ENCODE measurements around the gene NTM.

NTM gene

GRCh38 chr11:132125988-132126871, 755.8 kb downstream of the NTM start:
- no peak overlapping the region for H3K4me2 ChIP-seq (ENCODE audit: low read length)
- no peak overlapping the region for H3K27ac ChIP-seq (ENCODE audit: low read depth, low read length)
- no peaks in the 10 kb centered on the region for H3K79me2 ChIP-seq (ENCODE audit: control insufficient read depth, low read length)

GRCh38 chr11:132126973-132127899, 756.8 kb downstream of the NTM start:
- Histone ChIP-seq H4K20me1 (ENCODE audit: control insufficient read depth, insufficient read depth, low read depth, low read length) (no peaks in the 10 kb centered on the region), H3K27ac (ENCODE audit: low read depth, low read length) (no peak overlapping the region), H3K4me2 (ENCODE audit: low read length) (no peak overlapping the region), H3K9me2 (replicated peaks; ENCODE audit: control insufficient read depth, low read length) (no peaks in the 10 kb centered on the region), H3K36me3 (ENCODE audit: control insufficient read depth, low read length) (no peaks in the 10 kb centered on the region), H3K79me2 (ENCODE audit: control insufficient read depth, low read length) (no peaks in the 10 kb centered on the region), H3K4me3 (ENCODE audit: low read length) (no peak overlapping the region), H3K27me3 (ENCODE audit: control insufficient read depth, low read length) (no peaks in the 10 kb centered on the region), H3F3A (ENCODE audit: control insufficient read depth, insufficient read depth) (no peaks in the 10 kb centered on the region), H3K4me1 (ENCODE audit: control insufficient read depth, low read length) (no peaks in the 10 kb centered on the region), H3K9me3 (ENCODE audit: control insufficient read depth, insufficient read depth, low read length) (peaks cover 6% of the 10 kb centered on the region; the same call in 1 of the 2 replicates)
- no peak for TF ChIP-seq EZH2phosphoT487 (IDR thresholded peaks at IDR 0.05; ENCODE audit: borderline replicate concordance, low read length)
- peak; percentile 16 for TF ChIP-seq CTCF (IDR thresholded peaks at IDR 0.05; ENCODE audit: low read depth, low read length, poor library complexity, severe bottlenecking)

More at GRCh38 chr11:132125988-132126871, 755.8 kb downstream of the NTM start:
- Histone ChIP-seq H3K9me3 (ENCODE audit: control insufficient read depth, insufficient read depth, low read length) (peaks cover 6% of the 10 kb centered on the region; the same call in 1 of the 2 replicates), H3F3A (ENCODE audit: control insufficient read depth, insufficient read depth) (no peaks in the 10 kb centered on the region), H3K36me3 (ENCODE audit: control insufficient read depth, low read length) (no peaks in the 10 kb centered on the region), H3K4me3 (ENCODE audit: low read length) (no peak overlapping the region), H3K4me1 (ENCODE audit: control insufficient read depth, low read length) (no peaks in the 10 kb centered on the region), H4K20me1 (ENCODE audit: control insufficient read depth, insufficient read depth, low read depth, low read length) (no peaks in the 10 kb centered on the region), H3K27me3 (ENCODE audit: control insufficient read depth, low read length) (no peaks in the 10 kb centered on the region), H3K9me2 (replicated peaks; ENCODE audit: control insufficient read depth, low read length) (no peaks in the 10 kb centered on the region)
- TF ChIP-seq CTCF (IDR thresholded peaks at IDR 0.05; ENCODE audit: low read depth, low read length, poor library complexity, severe bottlenecking) (no peak), EZH2phosphoT487 (IDR thresholded peaks at IDR 0.05; ENCODE audit: borderline replicate concordance, low read length) (no peak)

GRCh38 chr11:132127900-132128288, 757.5 kb downstream of the NTM start:
- H3F3A ChIP-seq (ENCODE audit: control insufficient read depth, insufficient read depth) = no peaks in the 10 kb centered on the region
- no peak overlapping the region for H3K4me3 ChIP-seq (ENCODE audit: low read length)
- no peaks in the 10 kb centered on the region for H3K27me3 ChIP-seq (ENCODE audit: control insufficient read depth, low read length)
- TF ChIP-seq EZH2phosphoT487 (IDR thresholded peaks at IDR 0.05; ENCODE audit: borderline replicate concordance, low read length) (no peak), CTCF (IDR thresholded peaks at IDR 0.05; ENCODE audit: low read depth, low read length, poor library complexity, severe bottlenecking) (no peak)
- no peaks in the 10 kb centered on the region for H3K79me2 ChIP-seq (ENCODE audit: control insufficient read depth, low read length)
- no peaks in the 10 kb centered on the region for H3K36me3 ChIP-seq (ENCODE audit: control insufficient read depth, low read length)
- no peaks in the 10 kb centered on the region for H4K20me1 ChIP-seq (ENCODE audit: control insufficient read depth, insufficient read depth, low read depth, low read length)
- no peak overlapping the region for H3K27ac ChIP-seq (ENCODE audit: low read depth, low read length)
- no peaks in the 10 kb centered on the region for H3K4me1 ChIP-seq (ENCODE audit: control insufficient read depth, low read length)
- peaks cover 6% of the 10 kb centered on the region; the same call in 1 of the 2 replicates for H3K9me3 ChIP-seq (ENCODE audit: control insufficient read depth, insufficient read depth, low read length)
- no peaks in the 10 kb centered on the region for H3K9me2 ChIP-seq (replicated peaks; ENCODE audit: control insufficient read depth, low read length)
- no peak overlapping the region for H3K4me2 ChIP-seq (ENCODE audit: low read length)
